Neuronal stem cell (in vitro differentiated cells): Measurements from ENCODE around the gene CGB3.
"Not testable (repeated sequence)": the region's sequence is repeated elsewhere in the genome, so short reads cannot be mapped to it uniquely, and the experiment has no call there.

Experiments used
- DNase-seq: peaks from one replicate; pipeline ENCODE4 v3.0.0-alpha.2; 2013; ENCODE audit warnings: low spot score
- H2AFZ ChIP-seq: one replicate; pipeline ENCODE4 v1.6.1; 2013; ENCODE audit warnings: mild to moderate bottlenecking, low read length, inconsistent platforms
- H2AK5ac ChIP-seq: 2 replicates; pipeline ENCODE4 v1.6.1; 2013; ENCODE audit warnings: low read depth, mild to moderate bottlenecking, inconsistent platforms, low read length, moderate library complexity, mixed read lengths
- H2BK120ac ChIP-seq: 2 replicates; pipeline ENCODE4 v1.6.1; 2013; ENCODE audit warnings: low read depth, mild to moderate bottlenecking, inconsistent platforms, low read length, moderate library complexity, mixed read lengths
- H2BK12ac ChIP-seq: one replicate; pipeline ENCODE4 v1.6.1; 2013; ENCODE audit warnings: low read length, inconsistent platforms
- H2BK15ac ChIP-seq: 2 replicates; pipeline ENCODE4 v1.6.1; 2013; ENCODE audit warnings: mild to moderate bottlenecking, low read length, inconsistent platforms, mixed read lengths
- H2BK5ac ChIP-seq: one replicate; pipeline ENCODE4 v1.6.1; 2013; ENCODE audit warnings: inconsistent platforms, mild to moderate bottlenecking, low read length, moderate library complexity
- H3K14ac ChIP-seq: one replicate; pipeline ENCODE4 v1.6.1; 2013; ENCODE audit warnings: low read length, inconsistent platforms
- H3K18ac ChIP-seq: 2 replicates; pipeline ENCODE4 v1.6.1; 2013; ENCODE audit warnings: low read length, inconsistent platforms
- H3K23ac ChIP-seq: 2 replicates; pipeline ENCODE4 v1.6.1; 2013; ENCODE audit warnings: low read depth, mild to moderate bottlenecking, mixed read lengths, low read length, inconsistent platforms; ENCODE audit not compliant: poor library complexity
- H3K27ac ChIP-seq: replicated peaks from 3 replicates; pipeline ENCODE4 v1.5.1; 2013; ENCODE audit warnings: low read length, inconsistent platforms
- H3K27me3 ChIP-seq, 3 experiments: 2 replicates each; pipeline ENCODE4 v1.6.1; 2013; ENCODE audit warnings: low read length in 3 of 3, mild to moderate bottlenecking in 2 of 3, inconsistent platforms in 1 of 3, low read depth in 1 of 3, mixed read lengths in 1 of 3, moderate library complexity in 1 of 3; ENCODE audit not compliant: control insufficient read depth in 3 of 3, insufficient read depth in 3 of 3
- H3K36me3 ChIP-seq, 2 donors: replicated peaks in 1 of 2; 2 replicates each; pipeline ENCODE4 v1.6.1; 2013; ENCODE audit warnings: low read length in 2 of 2; ENCODE audit not compliant: control insufficient read depth in 2 of 2, insufficient read depth in 2 of 2
- H3K4ac ChIP-seq: 2 replicates; pipeline ENCODE4 v1.6.1; 2013; ENCODE audit warnings: inconsistent platforms, mild to moderate bottlenecking, low read length, moderate library complexity
- H3K4me1 ChIP-seq, 2 donors: 1 replicate in 1 of 2; 2 replicates in 1 of 2; pipeline ENCODE4 v1.6.1; 2013; ENCODE audit warnings: low read length in 2 of 2, low read depth in 1 of 2; ENCODE audit not compliant: control insufficient read depth in 2 of 2, insufficient read depth in 1 of 2
- H3K4me2 ChIP-seq: one replicate; pipeline ENCODE4 v1.6.1; 2013; ENCODE audit warnings: mild to moderate bottlenecking, low read length, inconsistent platforms; ENCODE audit not compliant: insufficient read depth, poor library complexity, severe bottlenecking
- H3K4me3 ChIP-seq, 2 donors: 2 replicates each; pipeline ENCODE4 v1.5.1; 2013; ENCODE audit warnings: low read length in 2 of 2, mild to moderate bottlenecking in 2 of 2, inconsistent platforms in 1 of 2, moderate library complexity in 1 of 2
- H3K79me1 ChIP-seq: one replicate; pipeline ENCODE4 v1.6.1; 2013; ENCODE audit warnings: low read depth, mild to moderate bottlenecking, inconsistent platforms, low read length, moderate library complexity
- H3K9ac ChIP-seq: one replicate; pipeline ENCODE4 v1.6.1; 2013; ENCODE audit warnings: mild to moderate bottlenecking, low read depth, low read length, inconsistent platforms; ENCODE audit not compliant: poor library complexity
- H3K9me3 ChIP-seq, 2 donors: replicated peaks in 1 of 2; 2 replicates each; pipeline versions ENCODE3 to v1.6.1; 2013; ENCODE audit warnings: low read length in 2 of 2, mild to moderate bottlenecking in 2 of 2, inconsistent platforms in 1 of 2, low read depth in 1 of 2, mixed read lengths in 1 of 2, moderate library complexity in 1 of 2; ENCODE audit not compliant: control insufficient read depth in 2 of 2, insufficient read depth in 1 of 2
- H4K8ac ChIP-seq: one replicate; pipeline ENCODE4 v1.6.1; 2013; ENCODE audit warnings: low read depth, mild to moderate bottlenecking, inconsistent platforms, low read length, moderate library complexity
- H4K91ac ChIP-seq: one replicate; pipeline ENCODE4 v1.6.1; 2013; ENCODE audit warnings: low read length, low read depth, mild to moderate bottlenecking, inconsistent platforms; ENCODE audit not compliant: poor library complexity
- WGBS, 2 donors: extraction: QIAGEN DNeasy Blood & Tissue Kit; methylation state at CpG; one replicate each; pipeline ENCODE4 v1.1.7; 2013; ENCODE audit warnings: missing lambda C conversion rate in 2 of 2, mixed read lengths in 1 of 2; ENCODE audit not compliant: insufficient read length in 2 of 2, insufficient replicate concordance in 1 of 2; ENCODE audit errors: extremely low coverage in 2 of 2; 5-methylcytosine and 5-hydroxymethylcytosine counted together

The CGB3 gene

GRCh38 chr19:49038557-49039276 lies 14.6 kb upstream of the CGB3 start:
- not testable (repeated sequence) for H2AK5ac ChIP-seq, H2AFZ ChIP-seq, H3K4me2 ChIP-seq, H4K91ac ChIP-seq, H2BK12ac ChIP-seq, H2BK5ac ChIP-seq, H3K18ac ChIP-seq, H3K27ac ChIP-seq, H2BK120ac ChIP-seq, H3K4me1 ChIP-seq, H2BK15ac ChIP-seq, H3K14ac ChIP-seq, H3K23ac ChIP-seq, H3K4me3 ChIP-seq, H3K4ac ChIP-seq, H3K36me3 ChIP-seq, H3K79me1 ChIP-seq, H3K9me3 ChIP-seq, H3K9ac ChIP-seq, DNase-seq, H4K8ac ChIP-seq, H3K27me3 ChIP-seq
- WGBS, 2 donors, result no CpG with 5 or more reads among the region's 26 CpGs

GRCh38 chr19:49038111-49038510 lies 14.0 kb upstream of the CGB3 start:
- H3K4me2 ChIP-seq, H2BK120ac ChIP-seq, H3K23ac ChIP-seq, H3K14ac ChIP-seq, H2AFZ ChIP-seq, H4K91ac ChIP-seq, H3K18ac ChIP-seq, H3K79me1 ChIP-seq, H2BK5ac ChIP-seq, H4K8ac ChIP-seq, H3K4me3 ChIP-seq, H3K4me1 ChIP-seq, H3K4ac ChIP-seq, H3K9me3 ChIP-seq, H3K36me3 ChIP-seq, H3K27me3 ChIP-seq, H2AK5ac ChIP-seq, H3K9ac ChIP-seq, DNase-seq, H2BK12ac ChIP-seq, H2BK15ac ChIP-seq, H3K27ac ChIP-seq: not testable (repeated sequence)
- WGBS, 2 donors, result no CpG with 5 or more reads among the region's 8 CpGs

- H3K18ac ChIP-seq, H3K27ac ChIP-seq, H2AFZ ChIP-seq, H4K8ac ChIP-seq, H2BK120ac ChIP-seq, H2BK15ac ChIP-seq, H3K36me3 ChIP-seq, H2BK12ac ChIP-seq, H3K4me1 ChIP-seq, H3K9ac ChIP-seq, H3K4ac ChIP-seq, DNase-seq, H2AK5ac ChIP-seq, H3K9me3 ChIP-seq, H4K91ac ChIP-seq, H3K27me3 ChIP-seq, H3K4me3 ChIP-seq, H3K79me1 ChIP-seq, H3K14ac ChIP-seq, H3K4me2 ChIP-seq, H2BK5ac ChIP-seq, H3K23ac ChIP-seq: not testable (repeated sequence)
- no CpG with 5 or more reads among the region's 18 CpGs for WGBS, 2 donors
Observed at GRCh38 chr19:49036815-49037214, 12.7 kb upstream of the CGB3 start, which contains the start of gene CGB1. TSS of gene CGB1 (minus strand) at chr19:49036895. CDS start at chr19:49036711, 184 bp downstream.

- H2BK15ac ChIP-seq, H2BK120ac ChIP-seq, H3K4ac ChIP-seq, DNase-seq, H2BK5ac ChIP-seq, H4K8ac ChIP-seq, H2AK5ac ChIP-seq, H3K4me2 ChIP-seq, H3K4me1 ChIP-seq, H2BK12ac ChIP-seq, H3K23ac ChIP-seq, H3K18ac ChIP-seq, H2AFZ ChIP-seq, H3K79me1 ChIP-seq, H3K4me3 ChIP-seq, H3K14ac ChIP-seq, H3K9ac ChIP-seq, H3K9me3 ChIP-seq, H4K91ac ChIP-seq, H3K27ac ChIP-seq, H3K27me3 ChIP-seq, H3K36me3 ChIP-seq: not testable (repeated sequence)
- WGBS, 2 donors, result no CpG with 5 or more reads among the region's 28 CpGs
Observed at GRCh38 chr19:49031642-49032301, 7.6 kb upstream of the CGB3 start, which contains the start of gene CGB2. TSS of gene CGB2 (plus strand) at chr19:49031890. CDS start at chr19:49032096, 206 bp downstream.
